ENCODE measurements around the gene ARPC4. TPM values are rescaled to one million over a fixed set of nuclear protein-coding genes. Genes with fewer than 3 reads are reported as not detected.

Gene ARPC4
- total and polyA plus RNA-seq, 10 of the 15 experiments (the other 5 are each of a cell fraction or from before 2014, with no cell fraction given) = 42.0 to 354 (median 268) TPM

DNA sequence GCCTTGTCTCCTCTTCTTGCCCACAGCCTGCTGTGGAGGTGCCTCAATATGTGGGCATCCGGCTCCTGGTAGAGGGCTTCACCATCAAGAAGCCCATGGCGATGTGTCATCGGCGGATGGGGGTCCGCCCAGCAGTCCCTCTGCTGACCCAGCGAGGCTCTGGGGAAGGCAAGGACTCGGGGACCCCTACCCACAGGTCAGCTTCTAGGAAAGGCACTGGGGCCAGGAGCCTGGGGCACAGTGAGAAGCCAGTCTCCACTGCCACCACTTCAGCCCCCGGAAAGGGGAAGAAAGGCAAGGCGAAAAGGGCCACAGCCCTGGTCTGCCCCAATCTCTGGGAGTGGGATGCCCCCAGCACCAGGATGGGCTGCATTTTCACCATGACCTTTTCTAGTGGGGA lies 40.2 kb downstream of the ARPC4 start:
- intact Hi-C loops (cut with micrococcal nuclease; ENCODE audit: unreplicated experiment) = no loop called here
- H3K4me2 ChIP-seq (ENCODE audit: control insufficient read depth, insufficient read depth) = no peak overlapping the region
- no peak overlapping the region for H3K9ac ChIP-seq (ENCODE audit: control insufficient read depth, insufficient read depth, low read length)
- TF ChIP-seq MEF2B (IDR thresholded peaks at IDR 0.05; ENCODE audit: partially characterized antibody, poor library complexity, severe bottlenecking) (no peak), TARDBP (IDR thresholded peaks at IDR 0.05; ENCODE audit: borderline replicate concordance) (no peak), SKIL (IDR thresholded peaks at IDR 0.05; ENCODE audit: low read depth, poor library complexity, severe bottlenecking) (no peak), PBX3 (IDR thresholded peaks at IDR 0.05; ENCODE audit: insufficient replicate concordance, low read depth, low read length) (no peak), EGR1 (IDR thresholded peaks at IDR 0.05; ENCODE audit: borderline replicate concordance in 1 of 2, low read depth in 2 of 2, low read length in 2 of 2) (no peak), PML (IDR thresholded peaks at IDR 0.05; ENCODE audit: low read length) (no peak), CHD2 (IDR thresholded peaks at IDR 0.05; ENCODE audit: borderline replicate concordance, low read depth, low read length) (no peak), LARP7 (IDR thresholded peaks at IDR 0.05) (no peak), SIN3A (IDR thresholded peaks at IDR 0.05; ENCODE audit: low read depth, low read length) (no peak), RAD51 (IDR thresholded peaks at IDR 0.05) (no peak), KDM1A (IDR thresholded peaks at IDR 0.05; ENCODE audit: borderline replicate concordance) (no peak), CHD1 (IDR thresholded peaks at IDR 0.05; ENCODE audit: low read depth, low read length) (no peak), JUND (IDR thresholded peaks at IDR 0.05; ENCODE audit: low read depth, low read length) (no peak), MTA2 (IDR thresholded peaks at IDR 0.05; ENCODE audit: low read depth) (no peak), HDAC6 (IDR thresholded peaks at IDR 0.05; ENCODE audit: unreplicated experiment) (no peak), WRNIP1 (IDR thresholded peaks at IDR 0.05; ENCODE audit: borderline replicate concordance, low read depth, low read length) (no peak), ZNF384 (IDR thresholded peaks at IDR 0.05; ENCODE audit: borderline replicate concordance, low read depth, low read length) (no peak), SREBF2 (IDR thresholded peaks at IDR 0.05; ENCODE audit: low read length) (no peak)
- no peaks in the 10 kb centered on the region for H4K20me1 ChIP-seq (ENCODE audit: control insufficient read depth, insufficient read depth)
- ChIA-PET RAD21 (ENCODE audit: unreplicated experiment) (no interaction called here), CTCF (no interaction called here), SMC1A (ENCODE audit: uncharacterized antibody, unreplicated experiment) (interaction anchor here (0.9 kb wide), 1 partner anchor 26 kb away, joined by 3 read pairs; no protein-coding TSS in a partner anchor), POLR2A (interaction anchor here (1.5 to 2.2 kb wide), 2 partner anchors 10 to 28 kb away, joined by 3 to 9 read pairs; partner anchors contain the start of gene RPUSD3)
- no peaks in the 10 kb centered on the region for H3K4me1 ChIP-seq (ENCODE audit: control insufficient read depth, insufficient read depth, low read length)
- DNase-seq (ENCODE audit: low read depth, low spot score) = no peak
- no peak overlapping the region for H3K27ac ChIP-seq (ENCODE audit: control insufficient read depth, insufficient read depth)
- no TSS peak for BruUV-seq (replicated peaks)
- ATAC-seq = no peak
- no peaks in the 10 kb centered on the region for H3K27me3 ChIP-seq (replicated peaks in 1 of 2; ENCODE audit: control insufficient read depth in 2 of 2, insufficient read depth in 2 of 2, low read length in 1 of 2)
- H3K9me3 ChIP-seq (replicated peaks; ENCODE audit: control insufficient read depth, insufficient read depth, low read length) = no peaks in the 10 kb centered on the region
- no peak for FAIRE-seq
- H3K36me3 ChIP-seq (ENCODE audit: control insufficient read depth in 2 of 2, insufficient read depth in 2 of 2, low read length in 1 of 2) = peaks cover 8 to 11% of the 10 kb centered on the region in 2 experiments
- H2AFZ ChIP-seq (ENCODE audit: control insufficient read depth, low read depth, low read length) = no peak overlapping the region
- in situ Hi-C loops (cut with MboI) = no loop called here
- no peaks in the 10 kb centered on the region for H3K79me2 ChIP-seq (ENCODE audit: control insufficient read depth, insufficient read depth, low read length)
- no peak overlapping the region for H3K4me3 ChIP-seq
- WGBS (ENCODE audit: insufficient coverage, insufficient replicate concordance, low lambda C conversion rate, missing lambda C conversion rate) = 96% methylated on average over 9 of the region's 9 CpGs
